Measurements from ENCODE around the gene SIRT3.

Gene SIRT3

GRCh38 chr11:201966-202365, 34.2 kb downstream of the SIRT3 start:
- TF ChIP-seq CTCF (IDR thresholded peaks at IDR 0.05; ENCODE audit: low read length, missing control alignments), result no peak
- no peak overlapping the region for H3K4me3 ChIP-seq (replicated peaks; ENCODE audit: low read depth, low read length)
- DNase-seq (ENCODE audit: low read depth), result no peak

DNA sequence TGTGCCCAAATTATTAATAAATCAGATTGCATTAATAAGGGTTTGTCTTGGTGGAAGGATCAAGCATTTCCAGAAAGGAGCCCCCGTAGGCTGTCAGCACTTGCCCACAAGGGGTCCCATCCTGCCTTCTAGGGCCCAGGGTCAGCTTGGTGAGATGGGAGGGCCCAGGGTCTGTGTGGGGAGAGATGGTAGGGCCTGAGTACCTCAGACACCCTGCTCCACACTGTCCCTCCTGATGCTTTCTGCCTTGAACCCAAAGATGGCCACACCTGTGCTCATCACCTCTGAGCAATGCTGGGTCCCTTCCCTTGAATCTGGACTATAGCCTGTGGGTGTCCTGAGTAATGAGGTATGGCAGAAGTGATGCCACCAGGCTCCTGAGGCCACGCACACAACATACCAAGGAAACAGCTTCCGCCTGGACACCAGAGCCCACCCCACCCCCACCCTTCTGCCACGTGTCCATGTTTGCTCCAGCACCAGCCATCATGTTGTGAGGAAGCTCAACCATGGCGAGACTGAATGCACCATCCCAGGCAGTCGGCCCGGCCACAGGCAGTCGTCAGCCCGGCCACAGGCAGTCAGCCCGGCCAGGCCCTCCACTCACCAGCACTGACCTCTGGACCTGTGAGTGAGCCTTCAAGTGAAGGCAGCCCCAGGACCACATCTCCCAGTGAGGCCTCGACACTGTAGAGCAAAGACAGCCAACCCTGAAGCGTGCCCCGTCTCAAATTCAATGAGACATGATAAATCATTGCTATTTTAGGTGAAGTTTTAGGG, 35.7 kb downstream of the SIRT3 start:
- no peak overlapping the region for H3K4me3 ChIP-seq (replicated peaks; ENCODE audit: low read depth, low read length)
- no peak for TF ChIP-seq CTCF (IDR thresholded peaks at IDR 0.05; ENCODE audit: low read length, missing control alignments)
- no peak for DNase-seq (ENCODE audit: low read depth)

GRCh38 chr11:199782-200181, 36.4 kb downstream of the SIRT3 start:
- no peak for TF ChIP-seq CTCF (IDR thresholded peaks at IDR 0.05; ENCODE audit: low read length, missing control alignments)
- H3K4me3 ChIP-seq (replicated peaks; ENCODE audit: low read depth, low read length), result no peak overlapping the region
- DNase-seq (ENCODE audit: low read depth), result no peak

GRCh38 chr11:199004-199581, 37.0 kb downstream of the SIRT3 start:
- no peak overlapping the region for H3K4me3 ChIP-seq (replicated peaks; ENCODE audit: low read depth, low read length)
- TF ChIP-seq CTCF (IDR thresholded peaks at IDR 0.05; ENCODE audit: low read length, missing control alignments), result no peak
- no peak for DNase-seq (ENCODE audit: low read depth)

- no peak for TF ChIP-seq CTCF (IDR thresholded peaks at IDR 0.05; ENCODE audit: low read length, missing control alignments)
- no peak overlapping the region for H3K4me3 ChIP-seq (replicated peaks; ENCODE audit: low read depth, low read length)
- no peak for DNase-seq (ENCODE audit: low read depth)
These were observed 37.8 kb downstream of the SIRT3 start for GRCh38 chr11:198236-198806.

DNA sequence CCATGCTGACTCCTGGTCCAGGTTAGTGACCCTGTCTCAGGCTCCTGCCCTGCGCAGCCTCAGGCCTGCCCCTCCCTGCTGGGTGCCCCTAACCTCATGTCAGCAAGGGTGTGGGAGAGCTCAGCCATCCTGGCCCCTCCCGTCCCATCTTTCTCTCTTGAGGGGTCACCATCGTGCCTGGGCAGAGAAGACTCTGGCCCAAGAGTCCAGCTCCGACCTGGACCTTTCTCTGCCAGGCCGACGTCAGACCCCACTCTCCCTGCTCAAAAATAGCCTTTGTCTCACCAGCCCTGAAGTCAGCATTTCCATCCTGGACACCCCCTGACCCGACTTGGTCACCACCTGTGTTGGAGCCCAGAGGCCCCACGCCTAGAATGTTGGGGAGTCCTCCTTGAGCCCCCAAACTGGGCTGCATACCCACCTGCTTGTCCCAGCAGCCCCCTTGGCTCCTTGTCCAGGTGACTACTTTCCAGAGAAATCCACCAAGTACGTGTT, 38.4 kb downstream of the SIRT3 start:
- no peak for TF ChIP-seq CTCF (IDR thresholded peaks at IDR 0.05; ENCODE audit: low read length, missing control alignments)
- no peak overlapping the region for H3K4me3 ChIP-seq (replicated peaks; ENCODE audit: low read depth, low read length)
- no peak for DNase-seq (ENCODE audit: low read depth)
